Memory B cell (primary cell): Measurements from ENCODE around the gene TTYH3.

ENCODE experiments used
- ATAC-seq: fragments of 150-1000 bp; cut with Tn5 transposase; 2 replicates; pipeline ENCODE4 v1.10.0; 2021; ENCODE audit warnings: low read depth, mild to moderate bottlenecking, moderate library complexity
- DNase-seq, 2 donors: peaks; one replicate each; pipeline ENCODE4 v3.0.0; 2022; ENCODE audit warnings: low spot score in 2 of 2
- H3K27ac Mint-ChIP-seq: one replicate; pipeline ENCODE4 v1.8.0; 2022; ENCODE audit warnings: mild to moderate bottlenecking, moderate library complexity, mixed read lengths
- H3K27me3 Mint-ChIP-seq: one replicate; pipeline ENCODE4 v1.8.0; 2022; ENCODE audit warnings: mixed read lengths
- H3K36me3 Mint-ChIP-seq: one replicate; pipeline ENCODE4 v1.8.0; 2022; ENCODE audit warnings: mild to moderate bottlenecking, mixed read lengths
- H3K4me1 Mint-ChIP-seq: one replicate; pipeline ENCODE4 v1.8.0; 2022; ENCODE audit warnings: mixed read lengths
- H3K4me3 Mint-ChIP-seq: one replicate; pipeline ENCODE4 v1.8.0; 2022; ENCODE audit warnings: mild to moderate bottlenecking, moderate library complexity, mixed read lengths
- H3K9me3 Mint-ChIP-seq: one replicate; pipeline ENCODE4 v1.8.0; 2022; ENCODE audit warnings: mixed read lengths

The TTYH3 gene

GRCh38 chr7:2617325-2617905 is 14.4 kb upstream of the TTYH3 start:
- no peak for DNase-seq
- ATAC-seq, result no peak
- Mint-ChIP-seq H3K27me3 (peaks cover 6% of the 10 kb centered on the region), H3K27ac (no peak overlapping the region), H3K4me1 (no peaks in the 10 kb centered on the region), H3K4me3 (no peak overlapping the region), H3K9me3 (no peaks in the 10 kb centered on the region), H3K36me3 (no peaks in the 10 kb centered on the region)

DNA sequence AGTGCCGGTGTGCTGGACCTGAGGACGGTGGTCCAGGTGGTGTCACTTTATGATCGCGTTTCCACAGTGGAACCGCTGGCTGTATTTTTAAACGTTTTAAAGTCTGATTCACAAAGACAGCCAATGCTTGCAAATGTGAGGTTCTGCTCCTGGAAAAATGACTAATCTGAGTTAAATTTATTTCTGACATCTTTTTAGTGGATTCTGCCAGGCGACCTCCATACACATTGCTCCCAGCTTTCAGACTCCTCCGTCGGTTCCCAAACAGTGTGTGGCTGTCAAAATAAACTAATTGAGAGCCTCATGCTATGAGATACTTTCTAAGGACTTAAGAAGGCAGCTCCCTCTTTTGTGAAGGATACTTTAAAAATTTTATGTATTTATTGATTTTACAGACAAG is 12.7 kb upstream of the TTYH3 start:
- Mint-ChIP-seq H3K27ac (no peak overlapping the region), H3K9me3 (no peaks in the 10 kb centered on the region), H3K4me1 (no peaks in the 10 kb centered on the region), H3K36me3 (no peaks in the 10 kb centered on the region), H3K27me3 (peaks cover 6% of the 10 kb centered on the region), H3K4me3 (no peak overlapping the region)
- ATAC-seq, result no peak
- DNase-seq, result no peak

GRCh38 chr7:2621061-2621828 is 10.5 kb upstream of the TTYH3 start:
- no peak overlapping the region for H3K4me3 Mint-ChIP-seq
- H3K27ac Mint-ChIP-seq, result no peak overlapping the region
- ATAC-seq (no peak), DNase-seq (no peak)
- no peaks in the 10 kb centered on the region for H3K36me3 Mint-ChIP-seq
- no peaks in the 10 kb centered on the region for H3K4me1 Mint-ChIP-seq
- H3K9me3 Mint-ChIP-seq, result no peaks in the 10 kb centered on the region
- H3K27me3 Mint-ChIP-seq, result peaks cover 6% of the 10 kb centered on the region

- ATAC-seq (no peak), DNase-seq (no peak)
- no peaks in the 10 kb centered on the region for H3K4me1 Mint-ChIP-seq
- H3K9me3 Mint-ChIP-seq, result no peaks in the 10 kb centered on the region
- peaks cover 6% of the 10 kb centered on the region for H3K27me3 Mint-ChIP-seq
- H3K36me3 Mint-ChIP-seq, result no peaks in the 10 kb centered on the region
- no peak overlapping the region for H3K4me3 Mint-ChIP-seq
- no peak overlapping the region for H3K27ac Mint-ChIP-seq
Measured at GRCh38 chr7:2621948-2622640, 9.7 kb upstream of the TTYH3 start.

GRCh38 chr7:2622869-2623697 is 8.7 kb upstream of the TTYH3 start:
- DNase-seq (no peak), ATAC-seq (no peak)
- no peak overlapping the region for H3K4me3 Mint-ChIP-seq
- H3K4me1 Mint-ChIP-seq, result no peaks in the 10 kb centered on the region
- H3K27me3 Mint-ChIP-seq, result peaks cover 2% of the 10 kb centered on the region
- no peaks in the 10 kb centered on the region for H3K9me3 Mint-ChIP-seq
- no peak overlapping the region for H3K27ac Mint-ChIP-seq
- H3K36me3 Mint-ChIP-seq, result no peaks in the 10 kb centered on the region

- Mint-ChIP-seq H3K27me3 (no peaks in the 10 kb centered on the region), H3K9me3 (no peaks in the 10 kb centered on the region), H3K4me1 (no peaks in the 10 kb centered on the region), H3K27ac (no peak overlapping the region), H3K36me3 (no peaks in the 10 kb centered on the region), H3K4me3 (no peak overlapping the region)
- no peak for DNase-seq
- ATAC-seq, result no peak
Measured at GRCh38 chr7:2623698-2624014, 8.1 kb upstream of the TTYH3 start.

DNA sequence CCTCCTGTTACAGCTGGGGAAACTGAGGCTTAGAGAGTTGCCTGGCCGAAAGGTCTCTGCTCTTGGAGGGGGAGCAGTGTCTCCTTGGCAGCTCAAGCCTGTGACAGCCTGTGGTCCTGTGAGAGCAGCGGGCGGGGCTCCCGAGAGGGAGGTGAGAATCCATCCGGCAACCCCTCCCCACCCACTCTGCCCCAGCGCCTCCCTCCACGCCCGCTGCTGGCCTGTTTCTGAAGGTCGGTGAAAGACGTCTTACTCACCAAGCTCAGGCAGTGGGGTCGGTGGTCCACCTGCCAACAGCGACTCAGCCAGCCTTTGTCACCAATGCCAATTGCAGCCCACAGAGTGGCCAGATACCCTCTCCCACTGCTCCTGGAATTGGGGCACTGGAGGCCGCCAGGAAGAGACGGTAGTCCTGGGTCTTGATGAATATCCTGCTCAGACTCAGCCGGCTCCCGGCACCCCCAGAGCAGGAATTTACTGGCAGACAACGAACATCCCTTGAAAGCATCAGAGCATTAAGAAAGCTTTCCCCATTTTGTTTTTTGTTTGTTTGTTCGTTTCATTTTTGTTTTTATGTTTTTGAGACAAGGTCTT is 7.4 kb upstream of the TTYH3 start:
- H3K9me3 Mint-ChIP-seq, result no peaks in the 10 kb centered on the region
- H3K27me3 Mint-ChIP-seq, result no peaks in the 10 kb centered on the region
- no peaks in the 10 kb centered on the region for H3K4me1 Mint-ChIP-seq
- no peak overlapping the region for H3K4me3 Mint-ChIP-seq
- DNase-seq (no peak), ATAC-seq (no peak)
- H3K36me3 Mint-ChIP-seq, result no peaks in the 10 kb centered on the region
- H3K27ac Mint-ChIP-seq, result no peak overlapping the region

GRCh38 chr7:2626498-2627117 is 5.2 kb upstream of the TTYH3 start:
- no peaks in the 10 kb centered on the region for H3K9me3 Mint-ChIP-seq
- no peak overlapping the region for H3K4me3 Mint-ChIP-seq
- peaks cover 3% of the 10 kb centered on the region for H3K4me1 Mint-ChIP-seq
- H3K36me3 Mint-ChIP-seq, result no peaks in the 10 kb centered on the region
- ATAC-seq (no peak), DNase-seq (no peak)
- no peak overlapping the region for H3K27ac Mint-ChIP-seq
- H3K27me3 Mint-ChIP-seq, result no peaks in the 10 kb centered on the region

DNA sequence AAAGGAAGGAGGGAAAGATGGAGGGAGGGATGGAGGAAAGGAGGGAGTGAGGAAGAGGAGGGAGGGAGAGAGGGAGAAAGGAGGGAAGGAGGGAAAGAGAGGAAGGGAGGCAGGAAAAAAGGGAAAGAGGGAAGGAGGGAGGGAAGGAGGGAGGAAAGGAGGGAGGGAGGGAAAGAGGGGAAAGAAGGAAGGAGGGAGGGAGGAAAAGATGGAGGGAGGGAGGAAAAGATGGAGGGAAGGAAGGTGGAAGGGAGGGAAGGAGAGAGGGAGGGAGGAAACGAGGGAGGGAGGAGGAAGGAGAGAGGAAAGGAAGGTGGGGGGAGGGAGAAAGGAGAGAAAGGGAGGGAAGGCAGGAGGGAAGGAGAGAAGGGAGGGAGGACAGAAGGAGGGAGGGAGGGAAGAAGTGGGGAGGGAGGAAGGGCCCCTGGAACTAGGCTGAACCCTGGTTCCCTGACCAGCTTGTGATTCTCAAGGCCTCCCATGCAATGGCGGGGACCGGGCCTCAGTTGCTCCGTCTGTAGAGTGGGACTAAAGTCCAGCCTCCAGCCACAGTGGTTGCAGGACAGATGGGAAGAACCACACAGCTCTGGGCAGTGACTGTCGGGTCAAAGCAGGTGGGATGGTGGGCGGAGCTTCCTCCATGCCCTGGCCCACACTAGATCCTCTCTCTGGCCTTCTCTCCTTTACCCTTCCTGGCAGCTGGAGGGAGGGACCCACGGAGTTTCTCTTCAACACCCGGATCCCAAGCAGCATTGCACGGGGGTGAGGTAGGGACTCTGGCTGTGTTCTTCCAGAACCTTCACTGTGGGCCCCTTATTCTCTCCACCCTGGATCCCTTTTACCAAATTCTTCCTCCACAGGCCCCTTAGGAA is 4.3 kb upstream of the TTYH3 start:
- Mint-ChIP-seq H3K9me3 (no peaks in the 10 kb centered on the region), H3K4me1 (peaks cover 6% of the 10 kb centered on the region), H3K36me3 (no peaks in the 10 kb centered on the region), H3K27me3 (no peaks in the 10 kb centered on the region), H3K4me3 (no peak overlapping the region), H3K27ac (no peak overlapping the region)
- DNase-seq (no peak), ATAC-seq (no peak)

DNA sequence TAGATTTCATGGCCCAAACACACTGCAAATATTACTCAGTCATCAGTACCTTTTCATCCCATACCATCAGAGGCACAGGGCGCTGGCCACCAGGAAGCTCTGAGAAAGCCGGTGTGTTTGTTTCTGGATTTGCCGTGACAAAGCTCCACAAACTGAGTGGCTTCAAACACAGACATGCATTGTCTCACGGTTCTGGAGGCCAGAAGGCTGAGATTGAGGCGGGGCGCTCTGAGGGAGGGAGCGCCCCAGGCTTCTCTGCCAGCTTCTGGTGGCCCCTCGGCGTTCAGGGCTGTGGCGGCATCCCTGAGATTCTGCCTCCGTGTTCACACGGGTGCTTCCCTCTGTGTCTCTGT is 3.7 kb upstream of the TTYH3 start:
- H3K36me3 Mint-ChIP-seq, result no peaks in the 10 kb centered on the region
- H3K27me3 Mint-ChIP-seq, result no peaks in the 10 kb centered on the region
- no peak overlapping the region for H3K27ac Mint-ChIP-seq

GRCh38 chr7:2628891-2629290 is 2.9 kb upstream of the TTYH3 start:
- H3K4me1 Mint-ChIP-seq, result peaks cover 11% of the 10 kb centered on the region
- no peaks in the 10 kb centered on the region for H3K27me3 Mint-ChIP-seq
- no peak overlapping the region for H3K27ac Mint-ChIP-seq
- no peaks in the 10 kb centered on the region for H3K36me3 Mint-ChIP-seq
- DNase-seq (no peak), ATAC-seq (no peak)
- H3K9me3 Mint-ChIP-seq, result no peaks in the 10 kb centered on the region
- H3K4me3 Mint-ChIP-seq, result no peak overlapping the region

More for the DNA sequence above, 3.7 kb upstream of the TTYH3 start:
- Mint-ChIP-seq H3K4me1 (peaks cover 8% of the 10 kb centered on the region), H3K9me3 (no peaks in the 10 kb centered on the region), H3K4me3 (no peak overlapping the region)
- no peak for ATAC-seq
- no peak for DNase-seq

- Mint-ChIP-seq H3K27me3 (no peaks in the 10 kb centered on the region), H3K4me1 (peaks cover 14% of the 10 kb centered on the region), H3K9me3 (no peaks in the 10 kb centered on the region), H3K36me3 (no peaks in the 10 kb centered on the region), H3K4me3 (no peak overlapping the region), H3K27ac (no peak overlapping the region)
- ATAC-seq, result no peak
- DNase-seq, result no peak
Measured at GRCh38 chr7:2629746-2630681, 1.8 kb upstream of the TTYH3 start.
